ENCODE measurements around the gene SLC46A2. TPM values are rescaled to one million over a fixed set of nuclear protein-coding genes. Genes with fewer than 3 reads are reported as not detected.
A peak's percentile ranks its signal among the peaks of the same experiment; 100 is the strongest.

Gene SLC46A2
- total and polyA plus RNA-seq, 2 of the 8 experiments (the other 6 are each of a cell fraction or from before 2014, with no cell fraction given), result 0.03 TPM; not detected in 1

DNA sequence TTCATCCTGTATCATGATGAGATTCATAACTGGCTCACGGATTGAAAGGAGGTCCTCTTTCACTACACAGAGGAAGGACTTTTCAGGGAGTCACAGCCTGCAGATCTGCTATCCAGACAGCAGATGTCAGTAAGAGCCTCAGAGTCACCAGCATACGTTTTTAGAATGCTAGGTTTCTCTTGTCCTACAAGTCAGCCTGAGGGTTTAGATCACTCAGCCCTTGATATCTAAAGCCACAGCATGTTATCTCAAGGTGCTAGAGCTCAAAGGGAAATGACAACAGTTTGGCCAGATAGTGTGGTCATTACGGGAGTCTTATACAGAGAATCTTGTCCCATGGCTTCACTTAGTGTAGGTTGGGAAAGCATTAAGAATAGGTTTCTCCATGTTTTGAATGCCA lies 30.9 kb upstream of the SLC46A2 start:
- Histone ChIP-seq H2BK120ac (replicated peaks; ENCODE audit: low read depth, low read length) (no peak overlapping the region), H3K9me3 (ENCODE audit: insufficient read depth in 2 of 2, low read depth in 1 of 2, low read length in 1 of 2) (no peaks in the 10 kb centered on the region), H2BK5ac (ENCODE audit: low read depth, low read length) (no peak overlapping the region), H3K4me3 (ENCODE audit: extremely low read depth in 1 of 4, insufficient read depth in 2 of 4, low read depth in 3 of 4, low read length in 4 of 4) (no peak overlapping the region), H3K18ac (ENCODE audit: extremely low read depth, low read length) (no peak overlapping the region), H3K14ac (ENCODE audit: insufficient read length) (no peak overlapping the region), H4K5ac (ENCODE audit: insufficient read length, low read depth, low read length) (no peak overlapping the region), H3K56ac (replicated peaks; ENCODE audit: insufficient read length, low read depth, low read length) (no peak overlapping the region), H3K79me1 (ENCODE audit: low read depth, low read length) (no peaks in the 10 kb centered on the region), H3K27me3 (replicated peaks in 1 of 4; ENCODE audit: control insufficient read depth in 3 of 4, extremely low read depth in 1 of 4, insufficient read depth in 3 of 4, low read length in 3 of 4) (peaks cover 0 to 5% (median 2%) of the 10 kb centered on the region in 4 experiments; a peak in 3 of 7 replicates), H4K91ac (replicated peaks; ENCODE audit: insufficient read length, low read length) (no peak overlapping the region), H2AFZ (ENCODE audit: low read length) (no peak overlapping the region), H3K4me1 (replicated peaks in 1 of 4; ENCODE audit: control insufficient read depth in 3 of 4, insufficient read depth in 4 of 4, low read length in 3 of 4) (no peaks in the 10 kb centered on the region), H2BK20ac (ENCODE audit: low read length) (no peak overlapping the region), H4K8ac (ENCODE audit: extremely low read depth, insufficient read depth, low read length) (no peak overlapping the region), H3K23ac (ENCODE audit: insufficient read length) (no peak overlapping the region), H3K4me2 (ENCODE audit: insufficient read depth in 1 of 2, low read depth in 2 of 2, low read length in 2 of 2) (no peak overlapping the region), H3K27ac (ENCODE audit: low read depth, low read length) (no peak overlapping the region), H3K4ac (replicated peaks; ENCODE audit: insufficient read length, low read depth, low read length) (no peak overlapping the region), H3K36me3 (ENCODE audit: control insufficient read depth in 2 of 4, insufficient read depth in 4 of 4, low read length in 3 of 4) (no peaks in the 10 kb centered on the region), H2BK15ac (ENCODE audit: low read length) (no peak overlapping the region), H2BK12ac (ENCODE audit: low read depth, low read length) (no peak overlapping the region), H3K79me2 (ENCODE audit: control insufficient read depth in 1 of 2, insufficient read depth in 2 of 2, low read length in 2 of 2) (no peaks in the 10 kb centered on the region), H3K9ac (replicated peaks in 1 of 4; ENCODE audit: extremely low read depth in 1 of 4, low read depth in 3 of 4, low read length in 3 of 4) (no peak overlapping the region), H4K20me1 (replicated peaks in 1 of 2; ENCODE audit: control insufficient read depth in 1 of 2, insufficient read depth in 2 of 2, low read length in 2 of 2) (no peaks in the 10 kb centered on the region), H2AK5ac (ENCODE audit: low read depth, low read length) (no peak overlapping the region), H3K23me2 (ENCODE audit: low read depth, low read length) (no peaks in the 10 kb centered on the region)
- WGBS, 2 experiments (ENCODE audit: extremely low coverage in 1 of 2, insufficient coverage in 1 of 2, insufficient read length in 1 of 2, insufficient replicate concordance in 2 of 2, low coverage in 1 of 2, low lambda C conversion rate in 2 of 2, missing lambda C conversion rate in 1 of 2), result 35% methylated on average over 3 of the region's 3 CpGs; no CpG with 5 or more reads in 1 of the 2 experiments
- DNase-seq (ENCODE audit: low read depth in 1 of 2, low spot score in 2 of 2) (no peak), FAIRE-seq (peak; percentile 95)
- CTCF ChIA-PET (ENCODE audit: partially characterized antibody), result interaction anchor here (1.0 to 6.4 kb wide), 16 partner anchors 9 to 230 kb away, joined by 3 to 47 read pairs (median 7); partner anchors contain the start of gene SLC31A2
- POLR2A ChIA-PET (ENCODE audit: partially characterized antibody), result no interaction called here
- peak; percentile 76 to 83 for TF ChIP-seq RAD21 (IDR thresholded peaks at IDR 0.05 in 1 of 2, conservative IDR thresholded peaks at IDR 0.05 in 1 of 2; ENCODE audit: low read depth in 2 of 2, low read length in 2 of 2)
- TF ChIP-seq, protein P1, sequence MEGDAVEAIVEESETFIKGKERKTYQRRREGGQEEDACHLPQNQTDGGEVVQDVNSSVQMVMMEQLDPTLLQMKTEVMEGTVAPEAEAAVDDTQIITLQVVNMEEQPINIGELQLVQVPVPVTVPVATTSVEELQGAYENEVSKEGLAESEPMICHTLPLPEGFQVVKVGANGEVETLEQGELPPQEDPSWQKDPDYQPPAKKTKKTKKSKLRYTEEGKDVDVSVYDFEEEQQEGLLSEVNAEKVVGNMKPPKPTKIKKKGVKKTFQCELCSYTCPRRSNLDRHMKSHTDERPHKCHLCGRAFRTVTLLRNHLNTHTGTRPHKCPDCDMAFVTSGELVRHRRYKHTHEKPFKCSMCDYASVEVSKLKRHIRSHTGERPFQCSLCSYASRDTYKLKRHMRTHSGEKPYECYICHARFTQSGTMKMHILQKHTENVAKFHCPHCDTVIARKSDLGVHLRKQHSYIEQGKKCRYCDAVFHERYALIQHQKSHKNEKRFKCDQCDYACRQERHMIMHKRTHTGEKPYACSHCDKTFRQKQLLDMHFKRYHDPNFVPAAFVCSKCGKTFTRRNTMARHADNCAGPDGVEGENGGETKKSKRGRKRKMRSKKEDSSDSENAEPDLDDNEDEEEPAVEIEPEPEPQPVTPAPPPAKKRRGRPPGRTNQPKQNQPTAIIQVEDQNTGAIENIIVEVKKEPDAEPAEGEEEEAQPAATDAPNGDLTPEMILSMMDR (IDR thresholded peaks at IDR 0.05; ENCODE audit: control extremely low read depth in 1 of 3, insufficient read depth in 1 of 3, low read depth in 1 of 3, low read length in 3 of 3), result peak in 2 of 3 experiments; percentile 75 to 78; a peak in 3 of 4 replicates
